Breast epithelium (tissue), 4 donors: Measurements from ENCODE around the gene ZC2HC1C. TPM values are rescaled to one million over a fixed set of nuclear protein-coding genes. Genes with fewer than 3 reads are reported as not detected.
A peak's percentile ranks its signal among the peaks of the same experiment; 100 is the strongest.

Experiments used
- DNase-seq, 2 donors: peaks; one replicate each; pipeline ENCODE4 v3.0.0-alpha.2; 2019; ENCODE audit warnings: low spot score in 2 of 2
- H3K27ac ChIP-seq, 2 donors: fragments of 200-600 bp; sonication (generic) in 1 of 2; one replicate each; pipeline ENCODE4 v1.5.1; 2016 to 2019; ENCODE audit warnings: mild to moderate bottlenecking in 1 of 2
- H3K27me3 ChIP-seq, 2 donors: fragments of 200-600 bp; sonication (generic) in 1 of 2; one replicate each; pipeline versions ENCODE4 v1.5.1 to v1.6.0; 2017 to 2019; ENCODE audit warnings: control low read depth in 1 of 2, mild to moderate bottlenecking in 1 of 2
- H3K36me3 ChIP-seq: fragments of 200-600 bp; one replicate; pipeline ENCODE4 v1.5.1; 2019
- H3K4me1 ChIP-seq, 2 donors: fragments of 200-600 bp; sonication (generic); one replicate each; pipeline ENCODE4 v1.5.1; 2016 to 2019; ENCODE audit warnings: control low read depth in 1 of 2
- H3K4me3 ChIP-seq, 3 donors: fragments of 200-600 bp; sonication (generic); 1 replicate in 2 of 3; 2 replicates in 1 of 3; pipeline ENCODE4 v1.5.1; 2016 to 2019; ENCODE audit warnings: mild to moderate bottlenecking in 3 of 3, moderate library complexity in 2 of 3
- H3K9me3 ChIP-seq, 2 donors: fragments of 200-600 bp; sonication (generic) in 1 of 2; one replicate each; pipeline ENCODE4 v1.5.1; 2016 to 2019; ENCODE audit warnings: control low read depth in 1 of 2
- POLR2A ChIP-seq: fragments of 450-650 bp; IDR thresholded peaks from one replicate; pipeline ENCODE4 v1.6.1; 2016; ENCODE audit warnings: antibody characterized with exemption, mild to moderate bottlenecking, moderate library complexity
- POLR2AphosphoS5 ChIP-seq, 3 donors: sonication (generic); formaldehyde crosslinking; IDR thresholded peaks; one replicate each; pipeline ENCODE4 v1.6.1; 2017; ENCODE audit warnings: antibody characterized with exemption in 3 of 3
- intact Hi-C: fragments of 100-400 bp; cut with DNase I; formaldehyde crosslinking; loops from one replicate; pipeline ENCODE4 v1.15.1; 2023; ENCODE audit warnings: low total_unique reads
- total RNA-seq, 3 donors: library from RNA; depleted of rRNA; stranded (reverse); fragments of >200 nt; gene quantifications; one replicate each; pipeline ENCODE4 v1.1.0, GENCODE V29; 2016
- TF ChIP-seq, protein P1 (sequence below), 3 donors: fragments of 450-650 bp; IDR thresholded peaks; one replicate each; pipeline ENCODE4 v1.5.1; 2016 to 2017; ENCODE audit warnings: antibody characterized with exemption in 3 of 3, mild to moderate bottlenecking in 3 of 3, moderate library complexity in 3 of 3

The ZC2HC1C gene, protein sequence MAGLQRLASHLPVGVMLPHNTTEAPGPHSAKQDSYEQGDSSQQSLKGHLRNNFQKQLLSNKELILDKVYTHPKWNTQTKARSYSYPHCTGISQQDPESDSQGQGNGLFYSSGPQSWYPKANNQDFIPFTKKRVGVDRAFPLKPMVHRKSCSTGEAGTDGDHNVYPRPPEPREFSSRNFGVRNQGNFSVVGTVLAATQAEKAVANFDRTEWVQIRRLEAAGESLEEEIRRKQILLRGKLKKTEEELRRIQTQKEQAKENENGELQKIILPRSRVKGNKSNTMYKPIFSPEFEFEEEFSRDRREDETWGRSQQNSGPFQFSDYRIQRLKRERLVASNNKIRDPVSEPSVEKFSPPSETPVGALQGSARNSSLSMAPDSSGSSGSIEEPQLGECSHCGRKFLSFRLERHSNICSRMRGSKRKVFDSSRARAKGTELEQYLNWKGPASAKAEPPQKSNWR
- 1 to 10 TPM in 2 of 3 donors, under 1 TPM in 1; 0.96 to 3.2 (median 2.6) TPM for total RNA-seq

DNA sequence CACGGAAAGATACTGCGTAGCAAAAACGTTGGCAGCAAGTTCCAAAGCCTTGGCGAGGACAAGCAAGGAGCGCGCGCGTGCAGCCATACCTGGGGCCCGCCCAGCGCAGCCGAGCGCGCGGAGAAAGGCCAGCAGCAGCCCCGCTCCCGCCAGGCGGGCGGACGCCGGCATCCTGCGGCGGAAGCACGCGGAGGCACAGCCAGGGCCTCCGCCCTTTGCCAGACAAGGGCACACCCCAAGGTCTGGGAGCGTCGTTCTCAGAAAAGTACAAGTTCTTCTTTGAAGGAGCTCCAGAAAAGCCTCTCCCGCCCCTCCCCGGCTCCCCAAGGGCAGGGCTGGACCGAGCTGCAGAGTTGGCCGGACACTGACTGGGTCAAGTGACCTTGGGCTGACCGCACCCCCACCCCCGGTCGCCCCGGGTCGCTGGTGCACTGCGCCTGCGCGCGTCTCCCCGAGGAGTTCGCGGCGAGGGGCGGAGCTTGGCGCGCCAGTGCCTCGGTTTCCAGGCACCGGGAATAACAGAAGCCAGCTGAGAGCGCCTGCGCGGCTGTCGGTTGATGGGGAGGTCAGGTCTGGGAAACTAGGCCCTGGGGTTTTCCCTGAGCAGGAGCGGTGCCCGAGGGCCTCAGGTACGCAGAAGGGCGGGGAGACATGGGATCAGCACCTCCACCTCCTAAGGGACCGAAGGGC lies at the start of gene ZC2HC1C:
Gene ZC2HC1C (plus strand): TSS at position 521 of the 690 bp plus-strand sequence. CDS start 933 bp downstream, outside the sequence.
- Histone ChIP-seq H3K9me3 (no peaks in the 10 kb centered on the region), H3K27ac (peak within 1 kb of the TSS; percentile 93 to 98), H3K27me3 (no peaks in the 10 kb centered on the region), H3K4me3 (peak within 1 kb of the TSS; percentile 31 to 69 (median 65)), H3K4me1 (peaks cover 0 to 8% of the 10 kb centered on the region in 2 donors), H3K36me3 (no peaks in the 10 kb centered on the region)
- intact Hi-C loops: no loop called here
- TF ChIP-seq POLR2AphosphoS5 (IDR thresholded peaks at IDR 0.05): peak; percentile 77 to 86 (median 79)
- TF ChIP-seq, protein P1, sequence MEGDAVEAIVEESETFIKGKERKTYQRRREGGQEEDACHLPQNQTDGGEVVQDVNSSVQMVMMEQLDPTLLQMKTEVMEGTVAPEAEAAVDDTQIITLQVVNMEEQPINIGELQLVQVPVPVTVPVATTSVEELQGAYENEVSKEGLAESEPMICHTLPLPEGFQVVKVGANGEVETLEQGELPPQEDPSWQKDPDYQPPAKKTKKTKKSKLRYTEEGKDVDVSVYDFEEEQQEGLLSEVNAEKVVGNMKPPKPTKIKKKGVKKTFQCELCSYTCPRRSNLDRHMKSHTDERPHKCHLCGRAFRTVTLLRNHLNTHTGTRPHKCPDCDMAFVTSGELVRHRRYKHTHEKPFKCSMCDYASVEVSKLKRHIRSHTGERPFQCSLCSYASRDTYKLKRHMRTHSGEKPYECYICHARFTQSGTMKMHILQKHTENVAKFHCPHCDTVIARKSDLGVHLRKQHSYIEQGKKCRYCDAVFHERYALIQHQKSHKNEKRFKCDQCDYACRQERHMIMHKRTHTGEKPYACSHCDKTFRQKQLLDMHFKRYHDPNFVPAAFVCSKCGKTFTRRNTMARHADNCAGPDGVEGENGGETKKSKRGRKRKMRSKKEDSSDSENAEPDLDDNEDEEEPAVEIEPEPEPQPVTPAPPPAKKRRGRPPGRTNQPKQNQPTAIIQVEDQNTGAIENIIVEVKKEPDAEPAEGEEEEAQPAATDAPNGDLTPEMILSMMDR (IDR thresholded peaks at IDR 0.05): no peak
- peak; percentile 22 for TF ChIP-seq POLR2A
- peak; percentile 95 to 96 for DNase-seq

DNA sequence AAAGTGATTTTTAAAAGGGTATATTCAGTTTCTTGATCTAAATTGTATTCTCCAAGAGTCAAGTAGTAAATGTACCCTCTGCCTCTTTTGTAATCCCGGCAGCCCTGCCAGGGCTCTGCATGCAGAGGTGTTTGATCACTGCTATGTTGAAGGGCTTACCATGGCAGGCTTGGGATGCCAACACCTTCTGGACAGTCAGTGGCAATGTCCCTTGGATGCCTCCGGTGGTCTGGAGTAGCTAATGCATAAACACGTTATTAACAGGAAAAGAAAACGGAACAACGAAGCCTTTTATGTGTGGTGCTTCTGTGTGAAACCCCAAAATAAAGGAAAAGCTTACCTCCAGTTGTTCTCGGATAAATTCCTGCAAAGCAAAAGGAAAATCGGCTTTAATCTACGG lies 46.8 kb upstream of the ZC2HC1C start:
- Histone ChIP-seq H3K27me3 (no peaks in the 10 kb centered on the region), H3K4me1 (no peaks in the 10 kb centered on the region), H3K27ac (no peak overlapping the region), H3K4me3 (no peak overlapping the region), H3K36me3 (no peaks in the 10 kb centered on the region), H3K9me3 (no peaks in the 10 kb centered on the region)
- intact Hi-C loops: no loop called here
- DNase-seq: no peak
- TF ChIP-seq POLR2A (no peak), POLR2AphosphoS5 (IDR thresholded peaks at IDR 0.05) (no peak)
- TF ChIP-seq, protein P1 (IDR thresholded peaks at IDR 0.05): peak in 1 of 3 donors; percentile 20

DNA sequence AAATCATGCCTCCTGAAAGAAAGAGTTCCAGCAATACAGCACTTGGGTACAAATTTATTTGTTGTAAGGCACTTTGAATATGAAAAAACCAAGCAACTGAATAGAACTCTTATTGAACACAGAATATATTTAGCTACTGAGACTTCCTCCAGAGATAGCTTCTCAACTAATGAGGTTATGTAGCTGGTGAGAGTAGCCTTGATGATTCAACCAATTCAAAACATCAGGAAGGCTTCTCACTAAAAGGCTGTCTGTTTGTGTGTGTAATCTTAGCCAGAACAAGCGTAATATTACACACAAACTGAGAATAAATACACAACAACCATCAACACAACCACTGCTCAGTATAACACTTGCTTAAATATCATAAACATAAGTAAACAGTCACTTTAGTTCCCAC lies 46.3 kb upstream of the ZC2HC1C start:
- no peak overlapping the region for H3K27ac ChIP-seq
- no peak overlapping the region for H3K4me3 ChIP-seq
- intact Hi-C loops: no loop called here
- no peak for TF ChIP-seq POLR2AphosphoS5 (IDR thresholded peaks at IDR 0.05)
- TF ChIP-seq, protein P1 (IDR thresholded peaks at IDR 0.05): no peak
- TF ChIP-seq POLR2A: no peak
- H3K27me3 ChIP-seq: no peaks in the 10 kb centered on the region
- DNase-seq: no peak
- no peaks in the 10 kb centered on the region for H3K4me1 ChIP-seq
- no peaks in the 10 kb centered on the region for H3K9me3 ChIP-seq
- H3K36me3 ChIP-seq: no peaks in the 10 kb centered on the region

- Histone ChIP-seq H3K27me3 (no peaks in the 10 kb centered on the region), H3K9me3 (no peaks in the 10 kb centered on the region), H3K4me1 (no peaks in the 10 kb centered on the region), H3K36me3 (no peaks in the 10 kb centered on the region), H3K4me3 (no peak overlapping the region), H3K27ac (no peak overlapping the region)
- TF ChIP-seq POLR2A: no peak
- TF ChIP-seq, protein P1 (IDR thresholded peaks at IDR 0.05): no peak
- no peak for DNase-seq
- intact Hi-C loops: no loop called here
These were observed 44.4 kb upstream of the ZC2HC1C start for GRCh38 chr14:75025082-75025481.

DNA sequence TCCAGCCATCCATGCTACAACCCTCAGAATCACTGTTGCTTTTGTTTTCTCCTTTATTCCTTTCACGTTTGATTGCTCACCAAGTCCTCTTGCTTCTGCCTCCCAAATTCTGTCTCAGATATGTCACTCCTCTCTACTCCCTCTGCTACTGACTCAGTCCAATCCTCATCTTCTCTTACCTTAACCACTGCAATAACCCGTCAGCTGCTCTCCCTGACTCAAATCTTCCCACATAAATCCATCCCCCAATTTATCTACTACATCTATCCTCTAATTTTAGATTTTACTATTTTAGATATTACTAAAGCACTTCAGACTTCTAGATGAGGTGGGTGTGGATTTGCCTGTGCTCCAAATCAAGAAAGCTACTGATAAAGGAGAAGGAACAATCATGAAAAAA lies 43.6 kb upstream of the ZC2HC1C start:
- Histone ChIP-seq H3K27ac (no peak overlapping the region), H3K36me3 (no peaks in the 10 kb centered on the region), H3K4me3 (no peak overlapping the region), H3K9me3 (no peaks in the 10 kb centered on the region), H3K4me1 (no peaks in the 10 kb centered on the region), H3K27me3 (no peaks in the 10 kb centered on the region)
- intact Hi-C loops: no loop called here
- TF ChIP-seq POLR2AphosphoS5 (IDR thresholded peaks at IDR 0.05) (no peak), POLR2A (no peak)
- TF ChIP-seq, protein P1 (IDR thresholded peaks at IDR 0.05): no peak
- no peak for DNase-seq
